GM19468 (cell line): ENCODE measurements around the gene CCDC187.
"Not testable (repeated sequence)": the region's sequence is repeated elsewhere in the genome, so short reads cannot be mapped to it uniquely, and the experiment has no call there.

ENCODE experiments used
- ATAC-seq: cut with Tn5 transposase; IDR thresholded peaks from one replicate; pipeline ENCODE4 v1.9.1; 2021; ENCODE audit warnings: mild to moderate bottlenecking, moderate library complexity, moderate number of reproducible peaks; ENCODE audit not compliant: unreplicated experiment; ENCODE audit errors: extremely low read depth

The CCDC187 gene

DNA sequence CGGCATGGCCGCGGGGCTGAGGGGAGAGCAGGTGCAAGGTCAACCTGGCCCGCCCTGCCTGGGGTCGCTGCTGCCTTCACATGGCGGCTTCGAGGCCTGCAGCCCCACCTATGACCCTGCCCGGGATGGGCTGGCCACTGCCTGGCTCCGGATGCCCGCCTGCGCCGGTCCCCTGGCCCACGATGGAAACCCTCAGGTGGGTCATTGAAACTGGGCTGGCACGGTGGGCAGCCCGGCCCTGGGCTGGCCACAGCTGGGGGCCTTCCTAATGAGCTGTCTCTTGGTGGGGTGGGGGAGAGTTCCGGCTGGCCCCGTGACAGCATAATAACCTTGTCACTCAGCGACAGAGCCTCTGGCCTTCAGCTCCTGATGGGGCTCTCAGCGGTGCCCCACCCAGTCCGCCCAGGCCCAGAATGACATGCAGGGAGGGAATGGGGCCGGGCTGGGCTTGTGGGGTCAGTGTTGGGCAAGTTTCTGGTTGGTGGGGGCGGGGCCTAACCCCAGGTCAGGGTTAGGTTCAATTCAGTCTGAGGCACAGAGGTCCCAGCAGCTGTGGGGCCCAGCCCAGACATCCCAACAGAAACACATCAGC is at the start of gene CCDC187:
CCDC187 (minus strand) TSS at position 270 of the 592 bp plus-strand sequence; CDS start at position 6, 264 bp downstream.
- no peak for ATAC-seq

DNA sequence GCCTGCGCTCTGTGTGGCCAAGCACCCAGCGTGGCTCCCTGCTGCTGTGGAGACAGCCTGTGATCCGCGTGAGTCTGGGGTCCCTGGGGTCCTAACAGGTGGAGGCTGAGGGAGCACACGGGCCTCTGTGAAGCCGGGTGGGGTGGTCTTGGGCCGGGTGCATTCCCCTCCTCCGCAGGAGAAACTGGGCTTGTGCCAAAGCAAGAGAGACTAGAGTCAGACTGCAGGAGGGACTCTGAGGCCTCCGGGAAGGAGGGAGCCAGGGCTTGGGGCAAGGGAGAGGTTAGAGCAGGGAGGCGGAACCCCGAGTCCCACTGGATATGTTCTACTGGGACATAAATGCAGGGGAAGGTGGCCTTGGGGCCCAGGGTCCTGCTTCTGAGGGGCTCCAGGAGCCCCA is 49.2 kb upstream of the CCDC187 start:
- no peak for ATAC-seq

DNA sequence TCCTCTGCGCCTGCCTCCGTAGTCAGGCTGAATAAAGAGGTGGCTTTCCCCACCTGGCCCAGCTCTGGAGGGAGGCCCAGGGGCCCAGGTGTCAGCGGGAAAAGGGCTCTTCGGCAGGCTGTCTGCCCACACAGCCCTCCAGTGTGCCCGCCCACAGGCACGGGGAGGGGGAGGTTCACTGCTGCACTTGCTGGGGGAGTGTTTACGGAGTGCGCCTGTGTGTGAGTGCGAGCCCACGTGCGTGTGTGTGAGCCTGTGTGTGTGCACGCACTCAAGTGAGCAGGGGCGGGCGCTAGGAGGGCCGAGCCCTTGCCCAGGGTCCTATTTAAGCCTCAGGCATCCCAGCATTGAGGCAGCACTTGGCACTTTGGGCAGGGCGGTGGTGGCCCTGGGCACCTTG is 48.8 kb upstream of the CCDC187 start:
- no peak for ATAC-seq

DNA sequence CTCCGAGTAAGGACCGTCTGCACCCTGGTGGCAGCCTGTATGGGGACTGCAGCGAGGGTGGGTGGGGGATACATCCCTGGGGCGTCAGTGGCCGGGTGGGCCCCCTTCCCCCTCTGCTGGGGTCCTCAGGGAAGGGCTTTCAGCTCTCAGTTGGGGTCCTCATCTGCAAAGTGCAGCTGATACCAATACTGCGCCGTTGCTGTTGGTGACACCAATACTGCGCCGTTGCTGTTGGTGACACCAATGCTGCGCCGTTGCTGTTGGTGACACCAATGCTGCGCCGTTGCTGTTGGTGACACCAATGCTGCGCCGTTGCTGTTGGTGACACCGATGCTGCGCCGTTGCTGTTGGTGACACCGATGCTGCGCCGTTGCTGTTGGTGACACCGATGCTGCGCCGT is 48.0 kb upstream of the CCDC187 start:
- not testable (repeated sequence) for ATAC-seq

DNA sequence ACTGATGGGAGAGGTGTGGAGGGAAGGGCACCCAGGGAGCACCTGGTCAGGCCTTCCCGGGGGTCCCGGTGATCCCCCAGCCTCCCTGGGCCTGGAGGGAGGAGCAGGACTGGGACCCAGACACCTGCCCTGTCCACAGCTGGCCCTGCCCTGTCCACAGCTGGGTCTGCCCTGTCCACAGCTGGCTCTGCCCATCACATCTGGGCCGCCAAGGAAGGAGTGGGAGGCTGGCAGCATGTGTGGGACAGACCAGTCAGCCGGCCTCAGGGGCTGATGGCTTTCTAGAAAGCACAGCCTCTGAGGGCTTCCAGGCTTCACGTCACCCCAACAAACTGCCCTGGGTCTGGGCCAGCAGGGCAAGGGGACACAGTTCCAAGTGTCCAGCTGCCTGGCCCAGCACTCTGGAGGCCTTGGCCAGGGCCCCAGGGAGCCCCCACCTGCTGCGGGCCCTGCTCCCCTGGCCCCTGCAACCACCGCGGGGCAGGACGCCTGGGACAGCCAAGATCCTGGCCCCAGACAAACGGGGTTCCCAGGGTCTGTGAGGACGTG is 47.4 kb upstream of the CCDC187 start:
- no peak for ATAC-seq

DNA sequence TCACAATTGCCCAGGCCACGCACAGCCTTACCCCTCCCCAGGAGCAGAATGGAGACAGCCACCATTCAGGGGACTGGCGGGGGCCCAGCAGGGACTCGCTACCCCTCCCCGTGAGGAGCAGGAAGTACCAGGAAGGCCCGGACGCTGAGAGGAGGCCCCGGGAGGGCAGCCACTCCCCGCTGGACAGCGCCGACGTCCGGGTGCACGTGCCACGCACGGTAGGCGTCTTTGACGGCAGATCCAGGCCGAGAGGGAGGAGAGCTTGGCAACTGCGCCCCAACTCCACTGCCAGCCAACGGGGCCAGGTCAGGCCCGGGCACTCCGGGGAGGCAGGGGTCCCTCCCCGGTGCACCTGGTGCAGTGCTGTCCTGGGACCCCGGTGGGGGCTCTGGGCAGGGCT is 45.7 kb upstream of the CCDC187 start:
- ATAC-seq, result no peak

DNA sequence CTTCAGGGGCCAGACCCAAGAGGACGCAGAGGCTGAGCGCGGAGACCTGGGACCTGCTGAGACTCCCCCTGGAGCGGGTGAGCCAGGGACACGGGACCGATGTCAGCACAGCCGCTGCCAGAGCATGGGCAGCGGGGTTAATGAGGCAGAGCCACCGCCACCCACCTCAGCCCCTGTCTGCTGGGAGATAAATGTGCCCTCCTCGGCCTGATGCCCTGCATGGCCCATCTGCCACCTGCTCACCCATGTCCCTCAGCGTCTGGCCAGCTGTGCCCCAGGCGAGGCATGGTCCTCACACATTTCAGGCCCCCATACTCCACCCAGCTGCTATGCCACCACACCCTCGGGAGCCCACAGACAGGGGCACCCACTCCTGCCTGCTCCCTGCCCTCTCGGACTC is 44.8 kb upstream of the CCDC187 start:
- no peak for ATAC-seq

DNA sequence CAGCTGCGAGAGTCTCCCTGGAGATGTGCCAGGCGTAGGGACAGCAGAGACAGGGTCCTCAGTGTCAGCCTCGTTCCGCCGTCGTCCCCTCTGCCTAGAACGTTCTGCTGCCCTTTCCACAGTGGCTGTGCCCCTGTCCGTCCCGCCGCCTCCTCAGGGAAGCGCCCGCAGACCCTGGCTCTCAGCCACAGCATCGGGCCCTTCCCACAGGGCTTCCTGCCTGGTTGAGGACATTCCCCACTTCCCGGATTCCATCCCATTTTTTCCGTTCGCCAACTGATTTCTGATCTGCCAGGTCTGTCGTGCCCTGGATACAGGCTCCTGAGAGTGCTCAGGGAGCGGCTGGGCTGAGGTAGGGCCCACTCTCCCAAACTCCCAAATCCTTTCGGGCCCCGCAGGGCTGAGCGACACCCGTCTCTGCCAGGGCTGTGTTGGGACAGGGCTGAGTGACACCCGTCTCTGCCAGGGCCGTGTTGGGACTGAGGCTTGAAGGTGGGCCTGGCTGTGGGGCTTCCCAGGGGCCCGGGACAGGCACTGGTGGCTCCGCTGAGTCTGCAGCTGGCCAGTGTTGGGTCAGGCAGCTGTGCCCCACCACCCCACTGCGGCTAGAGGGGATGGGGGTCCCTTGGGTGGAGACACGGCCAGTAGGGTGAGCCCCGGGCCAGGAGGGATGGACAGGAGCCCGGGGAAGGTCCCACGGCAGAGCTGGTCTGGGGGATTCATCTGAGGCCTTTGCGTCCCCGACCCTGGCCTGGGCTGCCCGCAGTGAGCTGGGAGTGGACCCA is 43.8 kb upstream of the CCDC187 start:
- ATAC-seq, result no peak

DNA sequence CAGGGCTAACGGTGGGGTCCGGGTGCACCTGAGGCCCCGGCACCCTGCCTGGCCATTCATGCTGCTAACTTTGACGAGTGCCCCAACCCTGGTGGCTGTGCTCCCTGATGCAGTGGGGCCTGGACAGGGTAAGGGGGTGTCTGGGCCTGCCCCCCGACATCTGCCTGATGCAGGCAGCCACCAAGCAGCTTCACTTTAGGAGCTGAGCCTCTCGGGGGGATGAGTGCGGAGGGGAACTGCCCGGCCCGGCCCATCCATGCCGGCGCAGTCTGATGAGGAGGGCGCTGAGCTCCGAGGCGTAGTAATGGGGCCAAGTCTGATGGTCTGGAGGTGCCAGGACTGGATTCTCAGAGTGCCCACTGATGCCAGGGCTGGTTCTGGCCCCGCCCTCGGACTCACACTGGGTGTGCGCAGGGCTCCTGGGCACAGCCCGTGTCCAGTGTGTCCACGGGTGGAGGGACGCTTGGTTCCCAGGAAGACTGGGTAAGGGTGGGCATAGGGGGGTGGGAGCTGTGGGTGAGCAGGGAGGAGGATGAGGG is 43.1 kb upstream of the CCDC187 start:
- no peak for ATAC-seq

DNA sequence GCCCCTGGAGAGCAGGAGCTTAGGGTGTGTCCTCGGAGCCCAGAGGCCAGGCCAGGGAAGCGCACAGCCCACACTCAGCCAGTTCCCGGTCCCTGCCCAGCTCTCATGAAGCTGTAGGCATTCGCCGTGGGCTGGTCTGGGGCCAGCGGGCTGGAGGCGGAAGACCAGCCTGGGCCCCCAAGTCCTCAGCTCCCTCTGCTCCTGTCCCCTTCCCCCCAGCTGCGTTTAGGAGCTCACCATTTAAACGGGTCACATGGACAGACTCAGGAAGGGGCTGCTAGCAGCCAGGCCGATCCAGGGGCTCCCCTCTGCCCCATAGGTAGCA is 42.2 kb upstream of the CCDC187 start:
- ATAC-seq, result no peak

DNA sequence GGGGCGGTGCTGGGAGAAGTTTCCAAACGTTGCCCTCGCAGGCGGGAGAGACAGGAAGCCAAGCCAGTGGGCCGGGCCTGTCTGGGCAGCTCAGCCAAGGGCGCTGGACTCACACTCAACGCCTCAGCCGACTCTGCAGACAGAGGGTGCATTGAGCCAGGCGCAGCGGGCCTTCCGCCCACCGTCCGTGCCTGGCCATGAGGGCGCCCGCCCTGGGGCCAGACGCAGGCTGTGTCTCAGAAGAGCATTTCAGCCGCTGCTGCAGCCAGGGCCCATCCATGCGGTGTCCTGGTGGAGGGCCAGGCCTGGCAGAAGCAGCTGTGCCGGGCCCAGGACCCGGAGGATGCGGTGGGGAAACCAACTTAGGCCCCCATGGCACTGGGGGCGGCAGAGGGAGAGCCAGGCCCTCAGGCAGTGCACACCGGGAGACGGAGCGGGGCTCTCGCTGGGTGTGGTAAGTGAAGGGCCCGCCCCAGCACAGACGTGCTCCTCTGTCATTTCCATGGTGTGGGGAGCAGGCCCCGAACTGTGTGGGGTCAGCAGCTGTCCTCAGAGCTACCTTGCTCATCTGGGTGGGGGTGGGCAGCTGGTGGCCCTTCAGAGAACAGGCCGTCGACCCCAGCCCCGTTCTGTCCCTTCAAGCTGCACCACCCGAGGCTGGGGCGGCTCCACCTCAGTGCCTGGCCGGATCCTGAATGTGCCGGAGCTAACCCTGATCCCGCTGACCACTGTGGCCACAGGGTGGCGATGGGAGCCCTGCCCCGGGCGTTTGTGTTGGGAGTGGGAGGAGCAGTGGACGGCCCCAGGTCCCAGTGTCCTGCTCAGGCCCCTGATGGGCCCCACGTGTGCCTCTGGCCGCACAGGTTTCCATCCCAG is 41.6 kb upstream of the CCDC187 start:
- ATAC-seq, result no peak

DNA sequence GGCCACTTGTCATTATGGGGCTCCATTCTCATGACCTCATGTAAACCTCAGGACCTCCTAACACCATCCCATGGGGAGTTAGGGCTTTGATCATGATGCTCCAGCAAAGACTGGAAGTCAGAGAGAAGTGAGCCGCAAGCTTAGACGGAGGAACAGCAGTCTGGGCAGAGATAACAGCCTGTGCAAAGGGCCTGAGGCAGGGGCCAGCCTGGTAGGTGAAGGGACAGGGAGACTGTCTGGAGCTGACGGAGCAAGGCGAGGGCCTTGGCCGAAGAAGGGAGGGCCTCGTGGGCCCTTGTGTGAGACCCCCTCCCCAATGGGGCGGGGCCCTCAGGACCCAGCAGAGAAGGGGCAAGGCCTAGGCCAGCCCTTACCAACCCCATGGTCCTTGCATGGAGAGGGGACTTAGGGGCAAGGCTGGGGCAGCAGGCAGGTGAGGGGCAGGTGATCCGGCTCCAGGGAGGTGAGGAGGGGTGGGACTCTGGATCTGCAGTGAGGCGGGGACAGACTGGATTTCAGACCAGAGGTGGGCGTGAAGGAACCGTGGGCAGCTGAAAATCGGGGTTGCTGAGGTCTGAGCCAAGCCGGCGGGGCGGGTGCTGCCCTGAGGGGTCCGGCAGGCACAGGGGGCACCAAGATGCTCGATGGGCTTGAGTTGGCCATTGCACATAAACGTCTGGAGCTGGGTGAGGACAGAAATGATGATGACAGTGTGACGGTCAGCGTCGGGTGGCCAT is 40.8 kb upstream of the CCDC187 start:
- no peak for ATAC-seq

DNA sequence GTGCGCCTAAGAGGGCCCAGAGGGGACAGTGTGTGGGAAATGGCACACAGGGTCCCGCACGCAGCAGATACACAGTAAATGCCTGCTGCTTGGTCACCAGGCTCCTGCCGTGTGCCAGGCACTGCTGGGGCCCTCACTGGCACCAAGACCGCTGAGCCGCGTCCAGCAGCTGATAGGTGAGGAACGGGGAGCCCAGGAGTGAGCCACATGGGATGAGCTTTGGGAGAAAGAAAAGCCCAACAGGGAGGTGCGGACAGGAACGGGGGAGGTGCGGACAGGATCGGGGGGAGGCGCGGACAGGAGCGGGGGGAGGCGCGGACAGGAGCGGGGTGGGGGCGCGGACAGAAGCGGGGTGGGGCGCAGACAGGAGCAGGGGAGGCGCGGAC is 40.0 kb upstream of the CCDC187 start:
- ATAC-seq, result no peak

DNA sequence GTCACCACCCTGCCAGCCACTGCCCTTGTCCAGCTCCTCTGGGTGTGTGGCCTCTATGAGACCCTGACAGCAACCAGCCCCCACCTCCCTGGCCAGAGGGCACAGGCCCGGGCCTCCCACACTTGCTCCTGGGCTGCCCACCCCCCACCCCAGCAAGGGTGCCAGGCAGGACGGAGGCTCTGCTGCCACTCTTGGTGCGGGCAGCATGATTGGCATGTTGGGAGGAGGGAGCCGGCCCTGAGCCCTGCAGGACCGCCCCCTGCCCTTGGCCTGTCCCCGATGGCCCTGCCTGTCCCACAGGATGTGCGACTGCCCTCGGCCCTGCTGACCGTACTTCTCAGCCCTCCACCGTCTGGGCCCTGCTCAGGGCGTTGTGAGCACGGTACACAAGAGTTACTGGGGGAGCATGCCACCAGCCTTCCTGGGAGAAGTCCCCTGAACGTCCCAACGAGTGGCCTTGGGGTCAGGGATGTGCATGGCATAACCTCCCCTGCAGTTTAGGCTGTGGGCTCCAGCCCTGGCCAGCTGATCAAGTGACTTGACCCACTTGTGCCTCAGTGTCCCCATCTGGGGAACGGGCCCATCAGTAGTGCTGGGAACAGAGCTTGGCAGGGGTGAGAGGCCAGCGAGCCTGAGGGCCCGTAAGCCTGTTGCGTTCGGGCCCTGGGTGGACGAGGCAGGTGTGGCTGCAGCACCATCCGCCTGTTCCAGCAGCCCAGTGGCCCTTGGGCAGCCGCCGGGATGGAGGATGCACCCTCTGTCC is 39.4 kb upstream of the CCDC187 start:
- no peak for ATAC-seq

DNA sequence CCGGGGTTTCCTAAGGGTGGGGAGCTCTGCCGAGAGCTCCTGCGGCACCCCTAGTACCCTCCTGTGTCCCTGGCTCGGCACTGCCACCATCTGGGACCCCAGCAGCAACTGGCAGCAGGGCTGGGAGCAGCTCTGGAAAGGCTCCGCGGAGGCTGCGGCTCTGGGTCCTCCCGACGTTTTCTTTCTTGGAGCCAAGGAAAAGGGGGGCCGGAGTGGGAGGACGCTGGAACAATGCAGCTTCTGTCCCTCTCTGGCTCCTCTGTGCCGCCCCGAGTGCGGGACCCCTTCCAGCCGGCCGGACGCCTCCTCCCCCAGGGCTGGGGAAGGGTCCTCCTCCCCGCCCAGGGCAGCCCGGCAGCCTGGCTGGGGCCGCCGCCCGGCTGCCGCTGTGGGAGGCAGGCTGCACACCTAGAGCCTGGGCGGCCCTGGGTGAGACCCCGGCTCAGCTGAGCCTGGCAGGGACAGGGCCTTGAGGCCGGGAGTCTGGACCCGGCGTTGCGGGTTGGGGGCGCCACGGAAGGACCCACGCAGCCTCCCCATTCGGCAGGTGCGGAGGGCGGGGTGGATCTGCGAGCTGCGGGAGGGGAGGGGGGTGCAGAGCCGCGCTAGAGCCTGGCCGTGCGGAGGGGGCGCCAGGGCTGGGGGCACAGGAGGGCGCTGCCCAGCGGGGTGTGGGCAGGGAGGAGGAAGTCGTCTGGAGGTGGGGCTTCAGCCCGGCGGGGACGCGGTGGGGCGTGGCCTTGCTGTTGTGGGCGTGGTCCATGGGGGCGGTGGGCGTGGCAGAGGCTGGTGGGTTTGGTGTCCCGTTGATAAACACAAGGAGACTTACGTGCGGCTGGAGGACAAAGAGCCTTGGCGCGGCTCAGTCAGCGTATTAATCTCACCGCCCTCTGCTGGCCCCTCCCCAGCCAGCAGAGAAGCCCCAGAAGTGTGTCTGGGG is 38.6 kb upstream of the CCDC187 start:
- ATAC-seq, result no peak

DNA sequence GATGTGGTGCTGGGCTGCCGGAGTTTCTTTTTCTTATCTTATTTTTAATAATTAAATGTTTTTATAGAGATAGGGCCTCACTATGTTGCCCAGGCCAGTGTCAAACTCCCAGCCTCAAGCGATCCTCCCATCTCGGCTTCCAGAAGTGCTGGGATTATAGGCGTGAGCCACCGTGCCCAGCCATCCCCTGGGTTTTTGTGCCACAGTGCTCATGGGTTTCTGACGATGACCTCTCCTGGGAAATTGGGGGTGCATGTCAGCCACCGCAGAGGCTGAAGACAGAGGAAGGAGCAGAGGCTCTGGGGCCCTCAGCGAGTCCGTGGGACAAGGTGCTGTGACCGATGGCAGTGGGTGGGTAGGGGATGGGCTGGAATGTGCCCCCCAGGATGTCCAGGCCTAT is 37.9 kb upstream of the CCDC187 start:
- no peak for ATAC-seq

DNA sequence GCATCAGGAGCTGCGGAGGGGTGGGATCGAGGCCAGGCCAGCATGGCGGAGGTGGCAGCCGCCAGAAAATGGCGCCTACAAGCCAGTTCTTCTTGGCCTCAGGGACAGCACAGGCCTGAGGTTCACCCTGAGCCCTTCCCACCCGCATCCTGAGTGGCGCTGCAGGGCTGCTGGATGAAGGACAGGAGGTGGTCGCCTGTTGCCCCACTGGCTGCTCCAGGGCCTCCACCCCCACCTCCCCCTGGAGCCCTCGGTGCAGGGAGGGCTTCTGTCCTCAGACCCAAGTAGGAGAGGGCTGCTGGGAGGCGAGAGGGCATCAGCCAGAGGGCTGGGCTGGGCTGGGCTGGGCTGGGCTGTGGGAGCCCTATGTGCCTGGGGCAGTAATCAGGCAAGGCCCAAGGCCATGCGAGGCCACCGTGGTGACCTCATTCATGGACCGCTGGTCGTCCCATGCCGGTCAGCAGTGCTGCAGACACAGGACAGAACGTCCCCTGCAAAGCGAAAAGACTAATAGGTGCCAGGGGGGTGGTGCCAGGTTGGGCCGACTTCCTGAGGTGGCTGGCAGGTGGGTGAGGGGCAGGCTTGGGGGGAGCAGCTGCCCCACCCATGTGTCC is 37.3 kb upstream of the CCDC187 start:
- ATAC-seq, result no peak
